T-helper 1 cell treated with Interleukin-12 subunit alpha and Interleukin-12 subunit beta and Interleukin-4 antibody, amounts not matched to agents 30 μg/mL and 1 μg/mL, for 36 hours (primary cell): ENCODE results near the gene ZNF701.
"Not testable (repeated sequence)": the region's sequence is repeated elsewhere in the genome, so short reads cannot be mapped to it uniquely, and the experiment has no call there.

Experiments
- H3K27ac Mint-ChIP-seq: one replicate; pipeline ENCODE4 v1.8.0; 2021; ENCODE audit warnings: mild to moderate bottlenecking, mixed read lengths
- H3K27me3 Mint-ChIP-seq: one replicate; pipeline ENCODE4 v1.8.0; 2021; ENCODE audit warnings: low read depth, mixed read lengths
- H3K36me3 Mint-ChIP-seq: one replicate; pipeline ENCODE4 v1.8.0; 2021; ENCODE audit warnings: low read depth, mixed read lengths
- H3K4me1 Mint-ChIP-seq: one replicate; pipeline ENCODE4 v1.8.0; 2021; ENCODE audit warnings: low read depth, mixed read lengths
- H3K4me3 Mint-ChIP-seq: one replicate; pipeline ENCODE4 v1.8.0; 2021; ENCODE audit warnings: mild to moderate bottlenecking, moderate library complexity, mixed read lengths
- H3K9me3 Mint-ChIP-seq: one replicate; pipeline ENCODE4 v1.8.0; 2021; ENCODE audit warnings: mixed read lengths

ZNF701 gene

GRCh38 chr19:52570000-52570861 is at the start of gene ZNF701:
ZNF701 (plus strand) TSS chr19:52570287; CDS start chr19:52574148, 3,861 bp downstream.
- H3K9me3 Mint-ChIP-seq: peaks cover 45% of the 10 kb centered on the region
- peaks cover 15% of the 10 kb centered on the region for H3K4me1 Mint-ChIP-seq
- H3K36me3 Mint-ChIP-seq: peaks cover 59% of the 10 kb centered on the region
- peak within 1 kb of the TSS; percentile 94 for H3K4me3 Mint-ChIP-seq
- H3K27me3 Mint-ChIP-seq: no peaks in the 10 kb centered on the region
- H3K27ac Mint-ChIP-seq: peak within 1 kb of the TSS; percentile 97

DNA sequence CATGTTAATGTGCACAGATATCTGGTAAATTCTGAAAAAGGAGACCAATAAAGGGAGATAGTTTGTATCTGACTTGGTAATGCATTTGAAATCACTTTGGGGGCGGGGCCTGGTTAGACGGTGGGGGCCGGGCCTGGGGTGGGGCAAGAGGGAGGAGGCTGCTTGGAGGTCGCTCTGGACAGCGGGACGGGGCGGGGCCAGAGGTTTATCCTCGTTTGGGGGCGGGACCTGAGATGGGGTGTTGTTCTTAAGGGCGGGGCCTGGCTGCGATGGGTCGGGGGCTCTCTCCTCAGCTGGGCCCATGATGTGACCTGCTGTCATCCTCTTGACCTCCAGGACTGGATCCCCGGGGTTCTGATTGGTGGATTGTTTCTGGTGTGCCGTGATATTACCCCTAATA is 47.5 kb upstream of the ZNF701 start:
- Mint-ChIP-seq H3K9me3 (peaks cover 49% of the 10 kb centered on the region), H3K27me3 (no peaks in the 10 kb centered on the region), H3K27ac (no peak overlapping the region), H3K36me3 (no peaks in the 10 kb centered on the region), H3K4me3 (no peak overlapping the region), H3K4me1 (peaks cover 3% of the 10 kb centered on the region)

GRCh38 chr19:52524086-52524485 is 46.0 kb upstream of the ZNF701 start:
- H3K4me1 Mint-ChIP-seq: peaks cover 13% of the 10 kb centered on the region
- H3K27me3 Mint-ChIP-seq: no peaks in the 10 kb centered on the region
- peaks cover 36% of the 10 kb centered on the region for H3K9me3 Mint-ChIP-seq
- H3K4me3 Mint-ChIP-seq: no peak overlapping the region
- peaks cover 10% of the 10 kb centered on the region for H3K36me3 Mint-ChIP-seq
- no peak overlapping the region for H3K27ac Mint-ChIP-seq

GRCh38 chr19:52527134-52527955 is 42.7 kb upstream of the ZNF701 start, which contains the start of gene ZNF808:
ZNF808 (plus strand) TSS chr19:52527668; CDS start chr19:52543285, 15,617 bp downstream.
- peak within 1 kb of the TSS; percentile 91 for H3K4me3 Mint-ChIP-seq
- no peaks in the 10 kb centered on the region for H3K27me3 Mint-ChIP-seq
- peaks cover 26% of the 10 kb centered on the region for H3K9me3 Mint-ChIP-seq
- H3K4me1 Mint-ChIP-seq: peaks cover 17% of the 10 kb centered on the region
- peaks cover 23% of the 10 kb centered on the region for H3K36me3 Mint-ChIP-seq
- peak within 1 kb of the TSS; percentile 91 for H3K27ac Mint-ChIP-seq

- H3K27ac Mint-ChIP-seq: peak overlapping the region; percentile 91
- peaks cover 22% of the 10 kb centered on the region for H3K9me3 Mint-ChIP-seq
- H3K4me1 Mint-ChIP-seq: peaks cover 17% of the 10 kb centered on the region
- H3K27me3 Mint-ChIP-seq: no peaks in the 10 kb centered on the region
- H3K36me3 Mint-ChIP-seq: peaks cover 28% of the 10 kb centered on the region
- H3K4me3 Mint-ChIP-seq: peak overlapping the region; percentile 91
These were observed 42.1 kb upstream of the ZNF701 start for GRCh38 chr19:52527956-52528351.

- no peak overlapping the region for H3K4me3 Mint-ChIP-seq
- H3K27ac Mint-ChIP-seq: no peak overlapping the region
- H3K4me1 Mint-ChIP-seq: peaks cover 29% of the 10 kb centered on the region
- H3K36me3 Mint-ChIP-seq: peaks cover 54% of the 10 kb centered on the region
- peaks cover 19% of the 10 kb centered on the region for H3K9me3 Mint-ChIP-seq
- no peaks in the 10 kb centered on the region for H3K27me3 Mint-ChIP-seq
These were observed 37.6 kb upstream of the ZNF701 start for GRCh38 chr19:52532480-52532879.

GRCh38 chr19:52533901-52534300 is 36.2 kb upstream of the ZNF701 start:
- Mint-ChIP-seq H3K9me3 (peaks cover 25% of the 10 kb centered on the region), H3K4me3 (no peak overlapping the region), H3K27me3 (no peaks in the 10 kb centered on the region), H3K36me3 (peaks cover 52% of the 10 kb centered on the region), H3K4me1 (peaks cover 20% of the 10 kb centered on the region), H3K27ac (no peak overlapping the region)

DNA sequence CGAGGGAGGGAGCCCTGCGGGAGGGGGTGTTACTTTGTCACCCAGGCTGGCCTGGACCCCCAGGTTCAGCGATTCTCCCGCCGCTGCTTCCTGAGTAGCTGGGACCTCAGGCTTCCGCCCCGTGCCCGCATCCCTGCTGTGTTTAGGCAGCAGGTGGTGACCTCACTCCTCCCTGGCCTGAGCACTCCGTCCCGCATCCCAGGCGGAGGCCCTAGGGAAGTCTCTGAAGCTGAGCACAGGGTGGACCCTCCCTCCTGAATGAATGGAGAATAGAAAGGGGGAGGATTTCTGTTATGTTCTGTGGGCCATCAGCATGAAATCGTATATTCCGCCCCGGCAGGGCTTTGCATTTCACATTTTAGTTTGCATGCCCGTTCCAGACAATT is 34.7 kb upstream of the ZNF701 start:
- Mint-ChIP-seq H3K27ac (peak overlapping the region; percentile 98), H3K4me3 (peak overlapping the region; percentile 94), H3K9me3 (peaks cover 30% of the 10 kb centered on the region), H3K36me3 (peaks cover 53% of the 10 kb centered on the region), H3K4me1 (peaks cover 19% of the 10 kb centered on the region)
- H3K27me3 Mint-ChIP-seq: not testable (repeated sequence)

DNA sequence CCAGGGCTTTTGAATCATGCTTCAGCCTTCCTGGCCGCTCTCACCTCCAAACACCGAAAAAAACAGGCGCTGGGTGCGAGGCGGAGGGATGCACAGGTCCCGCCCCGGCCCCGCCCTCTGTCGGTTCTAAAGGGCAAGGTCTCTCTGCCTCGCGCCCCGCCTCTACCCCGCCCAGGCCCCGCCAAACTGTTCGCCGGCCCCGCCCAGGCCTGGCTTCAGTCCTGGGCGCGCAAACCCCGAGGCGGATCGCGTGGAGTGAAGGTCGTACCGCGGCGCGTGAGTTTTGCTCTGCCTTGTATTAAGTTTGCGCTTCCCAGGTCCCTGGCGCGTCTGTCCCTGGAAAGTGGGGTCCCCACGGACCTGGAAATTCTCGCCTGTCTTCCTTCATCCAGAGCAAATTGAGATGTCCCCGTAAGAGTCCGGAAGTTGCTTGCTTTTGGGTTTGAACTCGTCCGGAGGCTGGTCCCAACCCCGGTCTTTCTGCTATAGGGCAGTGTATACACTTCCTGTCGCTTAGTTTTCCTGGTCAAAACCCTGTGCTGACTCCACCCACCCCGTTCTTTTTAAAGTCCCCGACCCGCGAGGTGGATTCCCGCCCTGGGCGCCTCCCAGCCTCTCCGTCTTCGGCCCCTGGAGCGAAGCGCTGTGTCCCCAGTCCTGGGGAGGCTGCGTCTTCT is 34.2 kb upstream of the ZNF701 start:
- H3K4me1 Mint-ChIP-seq: peaks cover 18% of the 10 kb centered on the region
- H3K36me3 Mint-ChIP-seq: peaks cover 58% of the 10 kb centered on the region
- peak overlapping the region; percentile 98 for H3K27ac Mint-ChIP-seq
- H3K27me3 Mint-ChIP-seq: no peaks in the 10 kb centered on the region
- peaks cover 35% of the 10 kb centered on the region for H3K9me3 Mint-ChIP-seq
- H3K4me3 Mint-ChIP-seq: peak overlapping the region; percentile 94

- H3K36me3 Mint-ChIP-seq: peaks cover 59% of the 10 kb centered on the region
- no peaks in the 10 kb centered on the region for H3K27me3 Mint-ChIP-seq
- peaks cover 16% of the 10 kb centered on the region for H3K4me1 Mint-ChIP-seq
- H3K27ac Mint-ChIP-seq: peak overlapping the region; percentile 98
- peaks cover 31% of the 10 kb centered on the region for H3K9me3 Mint-ChIP-seq
- peak overlapping the region; percentile 94 for H3K4me3 Mint-ChIP-seq
These were observed 33.7 kb upstream of the ZNF701 start for GRCh38 chr19:52536448-52536800.

- H3K4me3 Mint-ChIP-seq, H3K27me3 Mint-ChIP-seq: not testable (repeated sequence)
- peaks cover 32% of the 10 kb centered on the region for H3K4me1 Mint-ChIP-seq
These were observed 31.3 kb upstream of the ZNF701 start for GRCh38 chr19:52538815-52539214.

GRCh38 chr19:52541176-52541575 is 28.9 kb upstream of the ZNF701 start:
- peaks cover 70% of the 10 kb centered on the region for H3K36me3 Mint-ChIP-seq
- H3K9me3 Mint-ChIP-seq: peaks cover 50% of the 10 kb centered on the region
- H3K4me3 Mint-ChIP-seq: not testable (repeated sequence)

More at GRCh38 chr19:52538815-52539214, 31.3 kb upstream of the ZNF701 start:
- Mint-ChIP-seq H3K36me3 (peaks cover 63% of the 10 kb centered on the region), H3K9me3 (peaks cover 45% of the 10 kb centered on the region)
- not testable (repeated sequence) for H3K27ac Mint-ChIP-seq

DNA sequence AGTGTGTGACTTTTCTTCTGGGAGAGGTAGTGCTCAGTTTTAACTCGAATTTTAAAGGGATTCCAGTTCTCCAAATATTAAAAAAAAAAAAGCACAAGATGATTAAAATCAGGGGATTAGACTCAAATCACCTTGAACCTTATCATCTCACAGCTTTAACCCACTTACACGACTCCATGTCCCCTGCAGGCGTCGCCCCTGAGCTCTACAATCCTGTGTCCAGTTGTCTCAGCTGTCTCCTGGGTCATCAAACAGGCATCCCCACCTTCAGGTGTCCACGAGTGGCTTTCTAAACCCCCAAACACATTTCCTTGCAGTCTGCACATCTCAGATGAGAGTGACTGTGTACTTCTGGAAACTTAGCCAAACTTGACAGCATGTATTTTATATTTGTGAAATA is 28.5 kb upstream of the ZNF701 start:
- peaks cover 23% of the 10 kb centered on the region for H3K4me1 Mint-ChIP-seq
- H3K4me3 Mint-ChIP-seq: no peak overlapping the region
- H3K27ac Mint-ChIP-seq: no peak overlapping the region
- H3K36me3 Mint-ChIP-seq: peaks cover 70% of the 10 kb centered on the region
- H3K27me3 Mint-ChIP-seq: no peaks in the 10 kb centered on the region
- peaks cover 46% of the 10 kb centered on the region for H3K9me3 Mint-ChIP-seq

More at GRCh38 chr19:52541176-52541575, 28.9 kb upstream of the ZNF701 start:
- not testable (repeated sequence) for H3K27ac Mint-ChIP-seq, H3K27me3 Mint-ChIP-seq
- H3K4me1 Mint-ChIP-seq: peaks cover 27% of the 10 kb centered on the region

GRCh38 chr19:52542541-52542940 is 27.5 kb upstream of the ZNF701 start:
- peaks cover 50% of the 10 kb centered on the region for H3K9me3 Mint-ChIP-seq
- peak overlapping the region; percentile 74 for H3K27ac Mint-ChIP-seq
- H3K4me3 Mint-ChIP-seq: peak overlapping the region; percentile 38

More at GRCh38 chr19:52542541-52542940, 27.5 kb upstream of the ZNF701 start:
- H3K4me1 Mint-ChIP-seq: peaks cover 18% of the 10 kb centered on the region
- peaks cover 69% of the 10 kb centered on the region for H3K36me3 Mint-ChIP-seq
- not testable (repeated sequence) for H3K27me3 Mint-ChIP-seq
